HG03064 (cell line): ENCODE results near the gene DUSP1.
"Not testable (repeated sequence)": the region's sequence is repeated elsewhere in the genome, so short reads cannot be mapped to it uniquely, and the experiment has no call there.

Experiments
- ATAC-seq: cut with Tn5 transposase; IDR thresholded peaks from one replicate; pipeline ENCODE4 v1.9.1; 2021; ENCODE audit warnings: low read depth; ENCODE audit not compliant: unreplicated experiment

Gene DUSP1

GRCh38 chr5:172770675-172771438 is at the start of gene DUSP1:
TSS of gene DUSP1 (minus strand) at chr5:172771195. CDS start at chr5:172770952, 243 bp downstream.
- peak; percentile 47 for ATAC-seq

- no peak for ATAC-seq
Measured at GRCh38 chr5:172820046-172820767, 49.2 kb upstream of the DUSP1 start.

GRCh38 chr5:172819569-172819968 is 48.6 kb upstream of the DUSP1 start:
- no peak for ATAC-seq

GRCh38 chr5:172818081-172818480 is 47.1 kb upstream of the DUSP1 start:
- ATAC-seq = no peak

- ATAC-seq = no peak
Measured at GRCh38 chr5:172817664-172818063, 46.7 kb upstream of the DUSP1 start.

GRCh38 chr5:172816925-172817562 is 46.0 kb upstream of the DUSP1 start:
- no peak for ATAC-seq

GRCh38 chr5:172815631-172816030 is 44.6 kb upstream of the DUSP1 start:
- ATAC-seq = no peak

- not testable (repeated sequence) for ATAC-seq
Measured at GRCh38 chr5:172810996-172811395, 40.0 kb upstream of the DUSP1 start.

- no peak for ATAC-seq
Measured at GRCh38 chr5:172809774-172810173, 38.8 kb upstream of the DUSP1 start.

GRCh38 chr5:172807766-172808311 is 36.8 kb upstream of the DUSP1 start:
- no peak for ATAC-seq

- peak; percentile 97 for ATAC-seq
Measured at GRCh38 chr5:172806897-172807672, 36.1 kb upstream of the DUSP1 start.

GRCh38 chr5:172805736-172806255 is 34.8 kb upstream of the DUSP1 start:
- no peak for ATAC-seq

GRCh38 chr5:172805018-172805683 is 34.2 kb upstream of the DUSP1 start:
- ATAC-seq = no peak

GRCh38 chr5:172802567-172803176 is 31.7 kb upstream of the DUSP1 start:
- no peak for ATAC-seq

- no peak for ATAC-seq
Measured at GRCh38 chr5:172802112-172802511, 31.1 kb upstream of the DUSP1 start.

- no peak for ATAC-seq
Measured at GRCh38 chr5:172801179-172801671, 30.2 kb upstream of the DUSP1 start.

- no peak for ATAC-seq
Measured at GRCh38 chr5:172800088-172800551, 29.1 kb upstream of the DUSP1 start.

- ATAC-seq = no peak
Measured at GRCh38 chr5:172799416-172799815, 28.4 kb upstream of the DUSP1 start.
